Measurements from ENCODE around the gene RIIAD1.

Gene RIIAD1

DNA sequence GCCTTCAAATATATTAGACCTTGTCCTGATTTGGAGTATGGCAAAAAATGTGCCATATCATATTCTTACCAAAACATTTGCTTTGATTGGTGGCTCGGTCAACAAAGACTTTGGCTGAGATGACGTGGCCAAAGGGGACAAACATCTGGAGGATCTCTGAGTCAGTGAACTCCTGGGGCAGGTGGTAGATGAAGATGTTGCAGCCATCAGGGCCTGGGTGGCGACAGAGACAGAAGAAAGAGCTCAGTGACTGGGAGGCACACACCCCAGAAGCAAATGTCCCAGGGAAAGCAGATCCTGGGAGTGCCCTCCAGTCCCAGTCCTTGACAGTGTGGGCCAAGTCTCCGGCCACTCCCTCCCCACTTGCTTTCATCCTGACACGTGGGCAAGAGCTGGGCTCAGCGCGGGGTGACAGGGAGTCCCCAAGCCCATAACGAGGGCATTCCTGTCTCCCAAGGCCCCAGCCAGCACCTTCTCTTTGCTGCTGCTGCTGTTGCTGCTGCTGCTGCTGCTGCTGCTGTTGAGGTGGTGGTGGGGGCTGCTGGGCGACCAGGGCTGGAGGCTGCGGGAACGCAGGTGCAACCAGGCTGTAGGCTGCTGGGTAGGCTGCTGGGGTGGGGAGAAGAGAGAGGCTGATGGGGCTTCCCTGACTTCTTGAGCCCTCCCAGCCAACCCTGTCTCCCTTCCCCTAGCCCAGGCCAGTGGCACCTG, 15.4 kb upstream of the RIIAD1 start:
- Histone ChIP-seq H3K4me1 (ENCODE audit: control insufficient read depth in 1 of 2, insufficient read depth in 1 of 2, low read depth in 1 of 2, low read length in 1 of 2) (peaks cover 0 to 10% of the 10 kb centered on the region in 2 experiments), H3K27me3 (peaks cover 14% of the 10 kb centered on the region), H3K4me3 (ENCODE audit: low read depth in 1 of 2, low read length in 1 of 2) (no peak overlapping the region), H3K9me3 (no peaks in the 10 kb centered on the region), H3K36me3 (peaks cover 13% of the 10 kb centered on the region), H3K27ac (no peak overlapping the region)
- TF ChIP-seq CTCF (IDR thresholded peaks at IDR 0.05), result no peak

- no peak for TF ChIP-seq CTCF (IDR thresholded peaks at IDR 0.05)
- H3K27ac ChIP-seq, result no peak overlapping the region
- no peaks in the 10 kb centered on the region for H3K9me3 ChIP-seq
- peaks cover 5% of the 10 kb centered on the region for H3K36me3 ChIP-seq
- peaks cover 0 to 10% of the 10 kb centered on the region in 2 experiments for H3K4me1 ChIP-seq (ENCODE audit: control insufficient read depth in 1 of 2, insufficient read depth in 1 of 2, low read depth in 1 of 2, low read length in 1 of 2)
- peaks cover 23% of the 10 kb centered on the region for H3K27me3 ChIP-seq
- H3K4me3 ChIP-seq (ENCODE audit: low read depth in 1 of 2, low read length in 1 of 2), result no peak overlapping the region
Observed at GRCh38 chr1:151706464-151707415, 14.6 kb upstream of the RIIAD1 start.

- H3K36me3 ChIP-seq, result no peaks in the 10 kb centered on the region
- H3K27ac ChIP-seq, result no peak overlapping the region
- no peak for TF ChIP-seq CTCF (IDR thresholded peaks at IDR 0.05)
- no peaks in the 10 kb centered on the region for H3K9me3 ChIP-seq
- H3K27me3 ChIP-seq, result peaks cover 29% of the 10 kb centered on the region
- H3K4me1 ChIP-seq (ENCODE audit: control insufficient read depth in 1 of 2, insufficient read depth in 1 of 2, low read depth in 1 of 2, low read length in 1 of 2), result peaks cover 0 to 10% of the 10 kb centered on the region in 2 experiments
- no peak overlapping the region for H3K4me3 ChIP-seq (ENCODE audit: low read depth in 1 of 2, low read length in 1 of 2)
Observed at GRCh38 chr1:151707541-151708065, 13.7 kb upstream of the RIIAD1 start.

GRCh38 chr1:151708891-151709290, 12.4 kb upstream of the RIIAD1 start:
- Histone ChIP-seq H3K27me3 (peaks cover 42% of the 10 kb centered on the region), H3K4me3 (ENCODE audit: low read depth in 1 of 2, low read length in 1 of 2) (no peak overlapping the region), H3K4me1 (ENCODE audit: control insufficient read depth in 1 of 2, insufficient read depth in 1 of 2, low read depth in 1 of 2, low read length in 1 of 2) (peaks cover 0 to under 1% of the 10 kb centered on the region in 2 experiments), H3K36me3 (no peaks in the 10 kb centered on the region), H3K27ac (no peak overlapping the region), H3K9me3 (no peaks in the 10 kb centered on the region)
- TF ChIP-seq CTCF (IDR thresholded peaks at IDR 0.05), result no peak

DNA sequence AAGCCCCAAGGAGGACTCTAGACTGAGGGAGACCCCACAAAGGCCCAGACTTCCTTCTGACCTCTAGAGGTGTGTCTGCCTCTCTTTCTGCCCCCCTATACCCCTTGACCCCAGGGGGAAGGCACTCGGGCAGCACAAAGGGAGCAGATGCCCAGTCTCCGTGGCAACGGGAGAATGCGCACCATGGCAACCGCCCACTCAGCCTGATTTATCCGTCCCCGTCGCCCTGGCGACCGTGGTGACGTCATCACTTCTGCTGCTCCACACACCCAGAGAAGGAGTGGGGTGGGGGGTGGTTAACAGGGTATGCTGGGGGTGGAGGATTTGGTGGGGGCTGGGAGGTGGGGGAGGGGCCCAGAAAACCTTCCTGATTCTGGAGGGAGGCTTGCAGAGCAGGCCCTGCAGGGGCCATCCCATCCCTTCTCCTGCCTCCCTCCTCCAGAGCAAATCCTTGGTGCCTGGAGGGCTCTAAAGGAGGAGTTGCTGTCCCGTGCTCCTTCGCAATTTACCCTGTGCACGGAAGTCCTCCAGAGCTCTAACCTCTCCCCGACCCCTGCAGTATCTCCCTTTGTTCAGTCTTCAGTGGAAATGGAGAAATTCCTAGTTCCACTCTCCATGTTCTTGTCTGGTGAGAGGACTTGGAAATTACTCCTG, 11.0 kb upstream of the RIIAD1 start:
- H3K9me3 ChIP-seq, result no peaks in the 10 kb centered on the region
- H3K27me3 ChIP-seq, result peaks cover 56% of the 10 kb centered on the region
- H3K4me3 ChIP-seq (ENCODE audit: low read depth in 1 of 2, low read length in 1 of 2), result no peak overlapping the region
- no peaks in the 10 kb centered on the region for H3K36me3 ChIP-seq
- no peaks in the 10 kb centered on the region for H3K4me1 ChIP-seq (ENCODE audit: control insufficient read depth in 1 of 2, insufficient read depth in 1 of 2, low read depth in 1 of 2, low read length in 1 of 2)
- no peak overlapping the region for H3K27ac ChIP-seq
- no peak for TF ChIP-seq CTCF (IDR thresholded peaks at IDR 0.05)

Measured in neutrophil (primary cell).